Stimulated activated CD8-positive, alpha-beta memory T cell treated with anti-CD3 and anti-CD28 coated beads, Interleukin-15, amount 100 ng/mL, for 24 hours (primary cell): ENCODE measurements around the gene DROSHA.

Source experiments
- DNase-seq: peaks from one replicate; pipeline ENCODE4 v3.0.0-alpha.2; 2020; ENCODE audit warnings: low read depth

Gene DROSHA

DNA sequence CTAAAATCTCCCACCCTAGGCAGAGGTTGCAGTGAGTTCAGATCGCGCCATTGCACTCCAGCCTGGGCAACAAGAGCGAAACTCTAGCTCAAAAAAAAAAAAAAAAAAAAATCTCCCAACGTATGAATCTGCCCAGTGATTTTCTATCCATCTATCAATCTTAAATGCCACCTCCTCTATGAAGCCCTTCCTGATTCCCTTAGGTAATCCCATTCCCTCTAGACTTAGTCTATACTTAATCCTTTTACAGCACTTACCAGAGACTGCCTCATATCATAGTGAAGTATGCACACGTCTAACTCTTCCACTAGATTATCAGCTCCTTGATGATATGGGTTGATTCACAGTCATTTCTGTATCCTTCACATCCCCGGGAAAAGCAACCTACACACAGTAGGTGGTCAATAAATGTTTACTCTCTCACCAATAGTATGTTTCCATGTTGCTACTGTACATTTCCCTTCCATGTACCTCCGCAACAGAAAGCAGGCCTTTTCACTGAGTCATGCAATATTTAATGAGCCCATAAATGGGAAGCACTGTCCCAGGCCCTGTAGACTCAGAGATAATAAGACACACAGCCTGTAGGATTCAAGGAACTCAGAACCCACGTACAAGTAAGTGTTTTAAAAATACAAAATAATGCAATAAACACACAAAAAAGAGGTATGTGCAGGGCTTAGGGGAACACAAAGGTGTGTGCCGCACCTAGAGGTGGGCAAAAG, 1.2 kb downstream of the DROSHA start:
- no peak for DNase-seq

- no peak for DNase-seq
Observed at GRCh38 chr5:31523041-31523440, 8.9 kb downstream of the DROSHA start.

DNA sequence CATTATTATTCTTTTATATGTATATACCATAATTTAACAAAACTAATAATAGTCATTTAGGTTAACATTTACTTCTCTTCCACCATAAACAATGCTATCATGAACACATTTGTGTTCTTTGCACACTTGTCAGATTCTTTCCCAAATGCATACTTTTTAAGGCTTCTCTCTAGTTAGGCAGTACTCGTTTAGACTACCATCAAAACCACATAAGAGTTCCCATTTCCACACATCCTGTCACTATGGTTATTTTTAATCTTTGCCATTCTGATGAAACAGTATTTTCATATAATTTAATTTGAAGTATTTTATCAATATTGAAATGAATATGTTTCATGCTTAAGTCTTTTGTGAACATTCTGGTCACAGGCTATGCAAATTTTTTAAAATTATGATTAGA, 15.1 kb downstream of the DROSHA start:
- DNase-seq, result no peak

GRCh38 chr5:31511305-31511704, 20.6 kb downstream of the DROSHA start:
- no peak for DNase-seq

DNA sequence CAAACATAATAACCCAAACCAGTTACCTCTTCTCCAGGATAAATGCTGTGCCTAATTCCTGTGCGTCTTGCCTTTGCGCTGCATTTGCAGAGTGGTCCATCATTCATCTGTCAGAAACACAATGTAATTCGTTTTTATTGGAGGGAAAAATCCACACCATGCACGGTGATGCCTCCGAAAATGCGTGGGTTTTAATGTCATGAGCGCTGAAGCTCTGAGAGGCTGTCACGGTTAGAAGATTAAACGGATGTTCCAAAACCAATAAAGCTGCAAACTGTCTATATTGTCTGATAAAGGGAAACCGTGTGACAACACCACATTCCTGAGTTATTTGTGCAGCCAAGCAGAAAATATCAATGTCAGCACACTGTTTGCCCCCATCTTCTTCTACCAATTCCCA, 27.4 kb downstream of the DROSHA start:
- DNase-seq, result no peak

- DNase-seq, result no peak
Observed at GRCh38 chr5:31502506-31502905, 29.4 kb downstream of the DROSHA start.

DNA sequence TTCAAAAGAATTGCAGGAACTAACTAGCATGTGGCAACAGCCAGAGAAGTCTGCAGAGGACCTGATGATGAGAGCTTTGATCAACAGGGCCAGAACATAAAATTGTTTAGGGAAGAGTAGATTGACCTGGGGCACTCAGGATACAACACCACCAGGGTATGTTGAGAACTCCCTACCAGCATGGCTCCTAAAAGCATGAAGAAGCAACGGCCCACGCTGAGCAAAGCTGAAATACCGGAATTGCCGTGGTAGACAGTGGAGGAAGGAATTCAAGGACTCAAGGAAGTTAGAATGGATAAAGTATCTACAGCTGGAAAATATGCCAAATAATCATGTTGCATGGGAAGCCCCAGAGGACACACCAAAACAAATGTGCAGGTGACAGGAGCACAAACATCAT, 31.6 kb downstream of the DROSHA start:
- DNase-seq, result no peak

DNA sequence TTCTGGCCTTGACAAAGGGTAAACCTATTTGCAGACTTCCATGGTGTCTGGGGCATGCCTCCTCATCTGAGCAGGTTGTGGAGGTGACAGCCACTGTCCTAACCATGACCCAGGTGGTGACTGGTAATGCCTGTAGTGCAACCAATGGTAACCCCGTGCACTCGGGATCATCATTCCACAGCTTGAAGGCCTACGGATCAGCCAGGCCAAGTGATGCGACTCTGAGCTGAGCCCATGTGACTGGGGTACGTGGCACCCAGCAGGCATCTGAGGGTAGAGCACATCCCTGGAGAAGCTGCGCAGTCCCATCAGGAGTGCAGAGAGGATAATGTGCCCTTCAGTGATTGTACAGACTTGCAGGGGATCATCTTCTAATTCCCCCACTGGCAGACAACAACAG, 35.0 kb downstream of the DROSHA start:
- DNase-seq, result no peak

DNA sequence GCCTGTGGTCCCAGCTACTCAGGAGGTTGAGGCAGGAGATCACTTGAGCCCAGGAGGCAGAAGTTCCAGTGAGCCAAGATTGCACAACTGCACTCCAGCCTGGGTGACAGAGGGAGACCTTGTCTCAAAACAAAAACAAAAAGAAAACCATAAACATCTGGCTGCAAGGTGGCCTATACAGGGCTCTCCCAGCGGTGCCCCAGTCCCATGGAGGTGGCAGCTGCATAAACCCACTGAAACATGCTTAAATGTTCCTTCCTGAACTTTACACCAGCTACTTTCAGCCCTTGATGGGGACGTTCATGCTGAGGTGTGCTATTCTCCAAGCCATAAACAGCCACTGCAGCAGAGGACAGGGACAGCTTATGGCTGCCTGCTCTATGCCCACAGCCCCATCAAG, 35.6 kb downstream of the DROSHA start:
- no peak for DNase-seq

DNA sequence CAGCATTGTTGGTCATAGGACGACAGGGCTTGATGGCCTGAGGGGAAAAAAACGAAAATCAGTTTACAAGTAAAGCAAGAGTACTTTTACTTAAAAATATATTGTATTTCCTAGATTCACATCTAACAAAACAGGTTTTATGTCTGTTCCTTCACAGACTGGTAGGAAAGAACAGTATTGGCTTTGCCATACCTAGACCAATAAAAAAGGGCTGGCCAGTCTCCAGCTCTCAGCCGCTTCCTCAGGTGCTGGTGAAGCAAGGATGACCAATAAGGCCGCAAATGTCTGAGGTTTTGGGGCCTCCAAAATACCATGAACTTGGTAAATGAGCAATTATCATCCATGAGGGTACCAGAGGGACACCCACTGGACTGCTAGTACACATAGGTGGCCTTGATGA, 36.6 kb downstream of the DROSHA start:
- no peak for DNase-seq

DNA sequence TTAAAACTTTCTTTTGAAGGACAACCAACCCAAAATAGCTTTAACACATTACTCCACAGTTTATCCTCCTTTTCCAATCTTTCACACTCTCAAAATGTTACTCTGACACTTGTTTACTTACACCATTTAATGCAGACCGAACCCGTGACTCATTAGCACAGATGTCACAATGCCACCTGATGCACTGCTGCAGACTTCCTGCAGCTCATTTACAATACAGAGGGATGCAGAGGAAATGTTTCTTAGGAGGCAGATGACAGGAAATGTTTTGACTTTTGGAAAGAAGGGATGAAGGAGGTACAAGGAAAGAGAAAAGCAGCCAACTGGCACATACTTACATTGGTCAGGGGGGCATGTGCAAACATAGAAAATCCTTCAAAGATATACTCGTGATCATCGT, 39.0 kb downstream of the DROSHA start:
- DNase-seq, result no peak

DNA sequence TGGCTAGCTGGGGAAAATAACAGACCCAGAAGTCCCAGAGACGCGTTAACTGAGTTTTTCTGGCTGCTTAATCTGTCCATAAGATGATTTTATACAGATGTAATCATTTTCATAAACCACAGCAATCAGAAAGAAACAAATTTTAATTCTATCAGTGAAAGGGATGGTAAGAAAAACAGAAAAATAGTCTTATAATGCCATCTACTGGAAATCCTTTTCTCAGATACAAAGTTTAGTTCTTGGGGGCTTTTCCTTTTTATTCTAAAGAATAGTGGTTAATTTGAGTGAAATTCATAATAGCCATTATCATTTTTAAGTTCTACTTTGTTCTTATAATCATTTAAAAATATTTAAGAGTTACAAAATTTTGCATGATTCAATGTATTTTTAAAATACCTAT, 44.4 kb downstream of the DROSHA start:
- no peak for DNase-seq

GRCh38 chr5:31486441-31486840, 45.5 kb downstream of the DROSHA start:
- no peak for DNase-seq

- no peak for DNase-seq
Observed at GRCh38 chr5:31485376-31486207, 46.3 kb downstream of the DROSHA start.

- no peak for DNase-seq
Observed at GRCh38 chr5:31481531-31482165, 50.2 kb downstream of the DROSHA start.

DNA sequence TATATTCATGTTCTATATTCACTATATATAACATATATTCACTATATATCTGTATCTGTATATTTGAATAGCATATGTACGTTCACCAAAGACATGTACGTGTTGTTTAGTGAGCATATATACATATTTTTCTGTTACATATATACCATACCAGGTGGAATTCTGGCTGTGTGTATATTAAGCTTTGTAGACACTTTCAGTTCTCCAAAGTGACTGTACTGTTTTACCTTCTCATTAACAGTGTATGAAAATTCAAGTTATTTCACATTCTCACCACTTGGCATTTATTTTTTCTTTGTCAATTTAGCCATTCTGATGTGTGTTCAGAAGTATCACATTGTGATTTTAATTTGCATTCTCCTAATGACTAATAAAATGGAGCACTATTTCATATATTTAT, 52.2 kb downstream of the DROSHA start:
- DNase-seq, result no peak

- no peak for DNase-seq
Observed at GRCh38 chr5:31478901-31479300, 53.0 kb downstream of the DROSHA start.

DNA sequence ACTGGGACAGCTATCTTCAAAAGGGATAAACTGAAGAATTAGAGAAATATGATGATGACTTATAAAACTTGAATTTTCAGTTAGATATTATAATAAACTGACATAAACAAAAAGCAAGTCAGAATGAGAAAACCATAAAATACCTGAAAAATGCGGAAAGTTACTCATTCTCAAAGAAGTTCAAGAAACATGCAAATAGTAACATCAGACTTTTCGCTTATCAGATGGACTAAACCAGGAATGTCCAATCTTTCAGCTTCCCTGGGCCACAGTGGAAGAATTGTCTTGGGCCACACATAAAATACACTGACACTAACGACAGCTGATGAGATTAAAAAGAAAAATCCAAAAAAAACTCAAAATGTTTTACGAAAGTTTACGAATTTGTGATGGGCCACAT, 53.9 kb downstream of the DROSHA start:
- no peak for DNase-seq

- DNase-seq, result no peak
Observed at GRCh38 chr5:31477516-31477915, 54.4 kb downstream of the DROSHA start.

DNA sequence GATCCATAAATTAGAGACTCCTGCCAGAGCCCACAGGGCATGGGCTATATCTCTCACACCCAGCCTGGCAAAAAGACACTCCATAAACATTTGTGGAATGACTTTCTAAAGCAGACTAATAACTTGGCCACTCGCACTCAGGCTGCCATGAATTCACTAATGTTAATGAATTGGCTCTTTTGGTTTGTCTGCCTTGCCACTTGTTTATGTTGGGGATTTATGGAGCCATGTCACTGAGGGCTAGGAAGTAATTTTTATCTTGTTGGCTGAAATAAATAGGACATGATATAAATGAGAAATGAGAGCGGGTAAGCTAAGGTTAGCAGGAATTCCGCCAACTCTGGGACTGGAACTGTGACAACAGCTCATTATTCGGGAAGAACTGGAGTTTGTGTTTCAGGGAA, 55.2 kb downstream of the DROSHA start:
- DNase-seq, result no peak

GRCh38 chr5:31471916-31472315, 60.0 kb downstream of the DROSHA start:
- DNase-seq, result no peak

DNA sequence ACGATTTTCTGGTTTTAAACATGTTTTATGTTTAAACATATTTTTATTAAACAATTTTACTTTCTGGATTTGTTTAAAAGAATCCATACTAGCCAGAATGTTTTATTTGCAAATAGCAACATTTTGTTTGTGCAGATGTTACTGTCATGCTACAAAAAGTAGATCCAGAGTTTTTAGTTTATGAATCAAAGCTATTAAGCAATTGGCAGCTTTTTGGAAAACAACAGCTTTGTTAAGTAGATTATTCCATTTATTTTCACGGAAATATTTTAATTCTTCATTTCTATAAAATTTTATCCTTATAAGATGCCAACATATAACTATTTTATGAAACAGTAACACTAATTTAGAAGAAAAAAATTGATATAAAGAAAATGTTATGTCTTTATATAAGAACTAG, 60.9 kb downstream of the DROSHA start:
- DNase-seq, result no peak

DNA sequence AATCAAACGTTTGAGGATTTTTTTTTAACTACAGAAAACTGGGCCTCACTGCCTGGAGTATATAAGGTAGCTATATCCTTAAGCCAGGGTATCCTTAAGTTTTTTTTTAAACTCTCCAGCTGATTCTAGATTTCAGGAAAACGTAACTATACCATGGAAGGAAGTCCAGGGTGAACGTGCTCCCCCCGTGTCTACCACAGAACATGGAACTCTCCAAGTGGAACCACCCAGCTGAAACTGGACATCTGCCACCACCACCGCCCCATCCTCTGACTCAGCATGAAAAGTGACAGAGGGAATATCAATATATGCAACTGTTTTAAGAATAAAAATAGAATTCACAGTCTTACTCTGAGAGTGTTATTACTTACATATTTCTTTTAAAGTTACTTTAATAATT, 61.3 kb downstream of the DROSHA start:
- no peak for DNase-seq
